Bronchial epithelial cell (primary cell): Measurements from ENCODE around the gene NOS1AP. TPM values are rescaled to one million over a fixed set of nuclear protein-coding genes. Genes with fewer than 3 reads are reported as not detected.
A peak's percentile ranks its signal among the peaks of the same experiment; 100 is the strongest.

Source experiments
- DNase-seq: peaks from one replicate; pipeline ENCODE4 v3.0.0-alpha.2; 2010; ENCODE audit warnings: low read depth
- FAIRE-seq: peaks from 2 replicates; lab custom pipeline; 2011; peaks lifted over from hg19 to GRCh38; lab: Jason Lieb, UNC
- H3K27me3 ChIP-seq: 2 replicates; pipeline ENCODE4 v1.5.1; 2011; ENCODE audit warnings: low read length; ENCODE audit not compliant: control insufficient read depth, insufficient read depth
- H3K36me3 ChIP-seq: 2 replicates; pipeline ENCODE4 v1.5.1; 2011; ENCODE audit warnings: low read length; ENCODE audit not compliant: control insufficient read depth, insufficient read depth
- H3K4me3 ChIP-seq: 2 replicates; pipeline ENCODE4 v1.5.1; 2011; ENCODE audit warnings: mild to moderate bottlenecking, low read depth, low read length, control low read depth
- total RNA-seq: library from RNA; depleted of rRNA; stranded (reverse); fragments of >200 nt; gene quantifications from 2 replicates; pipeline ENCODE4 v1.2.1, GENCODE V29; 2014
- TF ChIP-seq, protein P1 (sequence below): IDR thresholded peaks from 2 replicates; pipeline ENCODE4 v1.5.1; 2011; ENCODE audit warnings: mild to moderate bottlenecking, moderate library complexity, low read length, control low read depth, inconsistent platforms; ENCODE audit not compliant: insufficient read depth, severe bottlenecking

The NOS1AP gene
- total RNA-seq, 1 donor from 2014 or later, result 1.3 TPM

DNA sequence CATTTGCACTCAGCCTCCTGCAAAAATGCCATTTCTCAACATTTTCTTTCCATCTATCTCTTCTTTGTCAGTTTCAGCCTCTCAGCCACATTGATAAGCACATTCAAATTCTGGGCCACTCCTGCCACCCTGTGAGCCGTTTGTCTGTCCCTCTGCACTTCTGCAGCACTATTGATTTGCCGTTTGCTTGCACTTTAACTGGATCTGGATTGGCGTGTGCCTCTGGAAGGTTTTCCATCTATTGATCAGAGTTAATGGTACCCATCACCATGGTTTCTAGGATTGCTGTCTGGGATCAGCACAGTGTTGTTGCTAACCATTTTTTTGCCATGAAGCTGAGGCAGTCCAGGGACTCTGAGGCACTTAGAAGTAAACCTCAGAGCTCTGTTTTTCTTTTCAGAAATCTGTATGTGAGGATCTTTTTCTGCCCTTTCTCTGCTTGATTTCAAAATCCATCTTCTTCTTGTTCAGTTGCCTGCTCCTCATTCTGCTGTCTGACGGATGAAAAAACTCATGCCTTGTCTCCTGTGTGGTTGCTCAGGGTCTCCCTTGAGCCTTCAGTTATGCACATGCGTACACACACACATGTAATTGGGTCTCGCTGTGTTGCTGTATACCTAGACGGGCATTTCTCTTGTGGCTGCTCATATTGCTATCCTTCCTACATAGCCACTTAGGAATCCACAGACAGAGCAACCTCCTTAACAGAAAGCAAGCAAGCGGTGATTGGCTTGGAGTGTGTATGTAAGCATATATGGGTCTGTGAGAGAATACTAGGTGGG is 67.9 kb downstream of the NOS1AP start:
- Histone ChIP-seq H3K36me3 (no peaks in the 10 kb centered on the region), H3K4me3 (no peak overlapping the region), H3K27me3 (no peaks in the 10 kb centered on the region)
- FAIRE-seq, result peak; percentile 66
- DNase-seq, result no peak
- TF ChIP-seq, protein P1, sequence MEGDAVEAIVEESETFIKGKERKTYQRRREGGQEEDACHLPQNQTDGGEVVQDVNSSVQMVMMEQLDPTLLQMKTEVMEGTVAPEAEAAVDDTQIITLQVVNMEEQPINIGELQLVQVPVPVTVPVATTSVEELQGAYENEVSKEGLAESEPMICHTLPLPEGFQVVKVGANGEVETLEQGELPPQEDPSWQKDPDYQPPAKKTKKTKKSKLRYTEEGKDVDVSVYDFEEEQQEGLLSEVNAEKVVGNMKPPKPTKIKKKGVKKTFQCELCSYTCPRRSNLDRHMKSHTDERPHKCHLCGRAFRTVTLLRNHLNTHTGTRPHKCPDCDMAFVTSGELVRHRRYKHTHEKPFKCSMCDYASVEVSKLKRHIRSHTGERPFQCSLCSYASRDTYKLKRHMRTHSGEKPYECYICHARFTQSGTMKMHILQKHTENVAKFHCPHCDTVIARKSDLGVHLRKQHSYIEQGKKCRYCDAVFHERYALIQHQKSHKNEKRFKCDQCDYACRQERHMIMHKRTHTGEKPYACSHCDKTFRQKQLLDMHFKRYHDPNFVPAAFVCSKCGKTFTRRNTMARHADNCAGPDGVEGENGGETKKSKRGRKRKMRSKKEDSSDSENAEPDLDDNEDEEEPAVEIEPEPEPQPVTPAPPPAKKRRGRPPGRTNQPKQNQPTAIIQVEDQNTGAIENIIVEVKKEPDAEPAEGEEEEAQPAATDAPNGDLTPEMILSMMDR, result no peak

- H3K4me3 ChIP-seq, result no peak overlapping the region
- H3K36me3 ChIP-seq, result no peaks in the 10 kb centered on the region
- no peaks in the 10 kb centered on the region for H3K27me3 ChIP-seq
- FAIRE-seq (no peak), DNase-seq (no peak)
- TF ChIP-seq, protein P1, result no peak
Observed at GRCh38 chr1:162138112-162138511, 68.6 kb downstream of the NOS1AP start.

DNA sequence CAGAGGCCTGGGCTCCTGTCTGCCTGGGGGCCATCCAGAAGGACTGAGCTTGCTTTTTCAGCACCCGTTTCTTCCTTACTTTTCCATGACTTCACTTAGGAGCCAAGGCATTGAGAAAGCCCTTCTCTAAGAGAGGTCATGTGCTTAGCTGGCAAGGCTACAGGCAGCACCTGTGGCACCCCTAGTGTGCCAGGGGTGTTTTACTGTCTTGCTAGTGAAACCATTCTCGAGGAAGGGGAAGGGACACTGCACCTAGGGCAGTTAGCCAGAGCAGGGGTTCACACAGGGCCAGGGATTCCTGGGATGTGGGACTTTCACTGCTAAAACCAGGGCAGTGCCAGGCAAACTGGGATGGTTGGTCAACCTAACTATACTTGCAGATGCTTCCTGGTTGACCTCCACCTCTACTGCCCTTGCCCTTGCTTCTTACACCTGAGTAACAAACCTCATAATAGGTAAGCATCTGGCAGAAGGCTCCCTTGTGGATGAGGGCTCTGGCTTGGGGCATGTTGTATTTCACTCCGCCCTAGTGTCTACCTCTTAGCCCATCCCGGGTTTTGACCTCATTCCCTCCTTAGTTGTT is 69.2 kb downstream of the NOS1AP start:
- Histone ChIP-seq H3K4me3 (no peak overlapping the region), H3K36me3 (no peaks in the 10 kb centered on the region), H3K27me3 (no peaks in the 10 kb centered on the region)
- FAIRE-seq (no peak), DNase-seq (no peak)
- TF ChIP-seq, protein P1, result no peak

DNA sequence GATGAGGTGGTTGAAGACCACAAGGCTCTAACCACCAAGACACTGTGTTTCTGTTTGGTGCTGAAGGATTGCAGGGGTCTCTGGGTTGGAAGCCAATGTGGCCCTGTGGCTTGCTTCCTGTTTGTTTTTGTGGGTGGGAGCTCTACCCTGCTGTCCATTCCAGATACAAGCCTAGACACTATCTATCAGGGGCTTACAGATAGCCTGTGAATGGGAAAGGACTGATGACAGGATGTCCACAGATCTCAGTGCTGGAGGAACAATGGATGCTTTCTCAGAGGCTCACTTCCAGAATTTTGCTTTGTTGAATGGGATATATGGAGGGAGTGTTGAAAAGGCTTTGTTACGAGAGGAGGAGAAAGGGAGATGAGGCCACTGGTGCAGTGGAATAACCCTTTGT is 69.7 kb downstream of the NOS1AP start:
- no peak for DNase-seq
- TF ChIP-seq, protein P1, result no peak
- Histone ChIP-seq H3K36me3 (no peaks in the 10 kb centered on the region), H3K27me3 (no peaks in the 10 kb centered on the region), H3K4me3 (no peak overlapping the region)
- no peak for FAIRE-seq

DNA sequence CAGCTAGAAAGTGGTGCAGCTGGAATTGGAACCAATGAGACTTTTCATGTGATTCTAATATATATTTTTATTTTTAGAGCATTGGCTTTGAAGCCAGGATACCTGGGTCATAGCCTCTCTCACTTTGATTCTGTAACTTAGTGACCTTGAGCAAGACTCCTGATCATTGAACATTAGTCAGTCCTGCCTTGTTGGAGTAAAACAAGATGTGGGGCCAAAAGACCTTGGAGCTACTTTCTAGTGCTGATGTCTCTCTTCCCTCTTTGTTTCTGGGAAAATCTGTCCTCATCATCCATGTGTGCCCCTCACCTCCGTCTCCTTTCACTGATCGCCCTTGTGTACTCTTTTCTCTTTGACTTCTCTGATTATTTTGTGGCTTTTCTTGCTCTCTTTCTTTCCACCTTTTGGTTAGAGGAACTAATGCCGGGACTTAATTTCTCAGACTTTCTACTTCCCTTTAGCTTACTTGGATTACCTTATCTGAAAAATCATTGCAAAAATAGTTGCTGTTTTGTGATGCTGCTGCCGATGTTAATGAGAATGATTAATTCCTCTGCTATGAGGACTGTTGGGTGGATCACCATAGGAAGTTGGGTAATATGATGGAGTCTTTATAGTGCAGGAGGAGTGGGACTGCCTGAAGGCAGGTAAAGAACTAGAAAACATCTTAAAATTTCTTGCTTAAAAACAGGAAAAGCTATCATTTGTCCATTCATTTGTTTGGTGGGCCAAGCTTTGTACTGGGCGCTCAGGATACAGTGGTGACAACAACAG is 72.0 kb downstream of the NOS1AP start:
- DNase-seq (peak; percentile 80), FAIRE-seq (no peak)
- TF ChIP-seq, protein P1, result no peak
- Histone ChIP-seq H3K4me3 (no peak overlapping the region), H3K36me3 (no peaks in the 10 kb centered on the region), H3K27me3 (peaks cover 2% of the 10 kb centered on the region)
